ENCODE results near the gene SIRPB2.

DNA sequence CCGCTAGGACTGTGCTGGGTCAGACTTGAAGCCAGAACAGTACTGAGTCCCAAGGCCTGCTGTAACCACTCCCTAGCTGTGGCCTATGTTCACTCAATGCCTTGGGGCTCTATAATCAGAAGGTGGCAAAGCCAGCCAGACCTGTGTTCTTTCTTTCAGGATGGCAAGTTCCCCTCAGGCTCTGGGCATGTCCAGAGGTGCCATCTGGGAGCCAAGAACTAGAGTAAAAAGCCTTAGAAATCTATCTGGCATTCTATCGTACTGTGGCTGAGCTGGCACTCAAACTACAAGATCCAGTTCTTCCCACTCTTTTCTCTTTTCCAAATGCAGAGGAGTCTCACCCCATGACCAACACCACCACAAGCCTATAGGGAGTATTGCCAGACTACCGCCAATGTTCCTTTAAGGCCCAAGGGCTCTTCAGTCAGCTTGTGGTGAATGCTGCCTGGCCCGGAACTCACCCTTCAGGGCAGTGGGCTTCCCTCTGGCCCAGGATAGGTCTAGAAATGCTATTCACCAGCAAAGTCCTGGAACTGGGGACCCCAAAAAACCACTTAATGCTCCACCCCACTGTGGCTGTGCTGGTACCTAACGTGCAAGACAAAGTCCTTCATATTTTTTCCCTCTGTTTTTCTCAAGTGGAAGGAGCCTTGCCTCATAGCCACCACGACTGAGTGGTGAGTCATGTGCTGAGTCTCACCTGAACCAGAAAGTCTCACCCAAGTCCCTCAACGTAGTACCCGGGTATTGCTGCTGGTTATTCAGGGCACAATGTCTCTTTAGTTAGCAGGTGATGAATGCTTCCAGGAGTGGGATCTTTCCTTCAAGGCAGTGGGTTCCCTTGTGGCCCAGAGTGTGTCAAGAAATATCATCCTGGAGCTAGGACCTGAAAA lies 8.6 kb upstream of the SIRPB2 start:
- TF ChIP-seq POLR2A (IDR thresholded peaks at IDR 0.05; ENCODE audit: low read depth, low read length) (no peak), RAD21 (IDR thresholded peaks at IDR 0.05; ENCODE audit: low read length) (no peak), MXI1 (IDR thresholded peaks at IDR 0.05; ENCODE audit: borderline replicate concordance, low read depth, low read length) (no peak), CHD1 (IDR thresholded peaks at IDR 0.05; ENCODE audit: low read depth, low read length) (no peak), FOS (IDR thresholded peaks at IDR 0.05; ENCODE audit: low read depth, low read length) (no peak), RCOR1 (IDR thresholded peaks at IDR 0.05; ENCODE audit: insufficient replicate concordance, low read length) (no peak), RFX5 (IDR thresholded peaks at IDR 0.05; ENCODE audit: low read depth, low read length) (no peak), SMC3 (IDR thresholded peaks at IDR 0.05; ENCODE audit: low read depth, low read length) (no peak)
- TF ChIP-seq, protein P1, sequence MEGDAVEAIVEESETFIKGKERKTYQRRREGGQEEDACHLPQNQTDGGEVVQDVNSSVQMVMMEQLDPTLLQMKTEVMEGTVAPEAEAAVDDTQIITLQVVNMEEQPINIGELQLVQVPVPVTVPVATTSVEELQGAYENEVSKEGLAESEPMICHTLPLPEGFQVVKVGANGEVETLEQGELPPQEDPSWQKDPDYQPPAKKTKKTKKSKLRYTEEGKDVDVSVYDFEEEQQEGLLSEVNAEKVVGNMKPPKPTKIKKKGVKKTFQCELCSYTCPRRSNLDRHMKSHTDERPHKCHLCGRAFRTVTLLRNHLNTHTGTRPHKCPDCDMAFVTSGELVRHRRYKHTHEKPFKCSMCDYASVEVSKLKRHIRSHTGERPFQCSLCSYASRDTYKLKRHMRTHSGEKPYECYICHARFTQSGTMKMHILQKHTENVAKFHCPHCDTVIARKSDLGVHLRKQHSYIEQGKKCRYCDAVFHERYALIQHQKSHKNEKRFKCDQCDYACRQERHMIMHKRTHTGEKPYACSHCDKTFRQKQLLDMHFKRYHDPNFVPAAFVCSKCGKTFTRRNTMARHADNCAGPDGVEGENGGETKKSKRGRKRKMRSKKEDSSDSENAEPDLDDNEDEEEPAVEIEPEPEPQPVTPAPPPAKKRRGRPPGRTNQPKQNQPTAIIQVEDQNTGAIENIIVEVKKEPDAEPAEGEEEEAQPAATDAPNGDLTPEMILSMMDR (conservative IDR thresholded peaks at IDR 0.05; ENCODE audit: low read depth, low read length): no peak
- TF ChIP-seq, protein P2, sequence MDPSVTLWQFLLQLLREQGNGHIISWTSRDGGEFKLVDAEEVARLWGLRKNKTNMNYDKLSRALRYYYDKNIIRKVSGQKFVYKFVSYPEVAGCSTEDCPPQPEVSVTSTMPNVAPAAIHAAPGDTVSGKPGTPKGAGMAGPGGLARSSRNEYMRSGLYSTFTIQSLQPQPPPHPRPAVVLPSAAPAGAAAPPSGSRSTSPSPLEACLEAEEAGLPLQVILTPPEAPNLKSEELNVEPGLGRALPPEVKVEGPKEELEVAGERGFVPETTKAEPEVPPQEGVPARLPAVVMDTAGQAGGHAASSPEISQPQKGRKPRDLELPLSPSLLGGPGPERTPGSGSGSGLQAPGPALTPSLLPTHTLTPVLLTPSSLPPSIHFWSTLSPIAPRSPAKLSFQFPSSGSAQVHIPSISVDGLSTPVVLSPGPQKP (IDR thresholded peaks at IDR 0.05; ENCODE audit: borderline replicate concordance, low read depth, low read length): no peak
